Suprapubic skin (tissue), 4 donors: ENCODE results near the gene CENPH.

Experiments
- EP300 ChIP-seq: sonication (generic); formaldehyde crosslinking; IDR thresholded peaks from one replicate; pipeline ENCODE4 v1.6.1; 2017; ENCODE audit warnings: antibody characterized with exemption
- POLR2A ChIP-seq, 2 donors: fragments of 450-650 bp; IDR thresholded peaks; one replicate each; pipeline ENCODE4 v1.6.1; 2017; ENCODE audit warnings: antibody characterized with exemption in 2 of 2, mild to moderate bottlenecking in 2 of 2, moderate library complexity in 2 of 2
- POLR2AphosphoS5 ChIP-seq, 3 donors: sonication (generic); formaldehyde crosslinking; IDR thresholded peaks; one replicate each; pipeline ENCODE4 v1.6.1; 2017; ENCODE audit warnings: antibody characterized with exemption in 3 of 3
- TF ChIP-seq, protein P1 (sequence below), 2 donors: fragments of 200-600 bp in 1 of 2; fragments of 450-650 bp in 1 of 2; sonication (generic) in 1 of 2; IDR thresholded peaks; one replicate each; pipeline ENCODE4 v1.5.1; 2016 to 2019; ENCODE audit warnings: antibody characterized with exemption in 2 of 2, mild to moderate bottlenecking in 1 of 2, moderate library complexity in 1 of 2

DNA sequence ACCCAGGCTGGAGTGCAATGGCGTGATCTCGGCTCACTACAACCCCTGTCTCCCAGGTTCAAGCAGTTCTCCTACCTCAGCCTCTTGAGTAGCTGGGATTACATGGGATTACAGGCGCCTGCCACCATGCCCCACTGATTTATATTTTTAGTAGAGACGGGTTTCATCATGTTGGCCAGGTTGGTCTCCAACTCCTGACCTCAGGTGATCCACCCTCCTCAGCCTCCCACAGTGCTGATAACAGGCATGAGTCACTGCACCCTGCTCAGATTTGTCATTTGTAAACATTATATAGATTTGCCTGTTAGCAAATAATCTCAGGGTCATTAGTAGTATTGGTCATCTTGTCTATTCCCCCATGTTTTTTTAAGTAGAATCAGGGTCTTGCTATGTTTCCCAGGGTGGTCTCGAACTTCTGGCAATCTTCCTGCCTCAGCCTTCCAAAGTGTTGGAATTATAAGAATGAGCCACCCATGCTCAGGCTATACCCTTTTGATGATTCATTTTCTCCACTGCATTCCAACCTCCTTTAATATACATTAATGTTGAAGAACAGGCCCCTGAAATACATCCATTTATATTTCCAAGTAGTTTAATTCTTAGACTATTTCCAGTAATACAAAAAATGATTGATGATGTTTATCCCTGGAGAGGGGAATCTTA lies 17.3 kb downstream of the CENPH start:
- TF ChIP-seq, protein P1, sequence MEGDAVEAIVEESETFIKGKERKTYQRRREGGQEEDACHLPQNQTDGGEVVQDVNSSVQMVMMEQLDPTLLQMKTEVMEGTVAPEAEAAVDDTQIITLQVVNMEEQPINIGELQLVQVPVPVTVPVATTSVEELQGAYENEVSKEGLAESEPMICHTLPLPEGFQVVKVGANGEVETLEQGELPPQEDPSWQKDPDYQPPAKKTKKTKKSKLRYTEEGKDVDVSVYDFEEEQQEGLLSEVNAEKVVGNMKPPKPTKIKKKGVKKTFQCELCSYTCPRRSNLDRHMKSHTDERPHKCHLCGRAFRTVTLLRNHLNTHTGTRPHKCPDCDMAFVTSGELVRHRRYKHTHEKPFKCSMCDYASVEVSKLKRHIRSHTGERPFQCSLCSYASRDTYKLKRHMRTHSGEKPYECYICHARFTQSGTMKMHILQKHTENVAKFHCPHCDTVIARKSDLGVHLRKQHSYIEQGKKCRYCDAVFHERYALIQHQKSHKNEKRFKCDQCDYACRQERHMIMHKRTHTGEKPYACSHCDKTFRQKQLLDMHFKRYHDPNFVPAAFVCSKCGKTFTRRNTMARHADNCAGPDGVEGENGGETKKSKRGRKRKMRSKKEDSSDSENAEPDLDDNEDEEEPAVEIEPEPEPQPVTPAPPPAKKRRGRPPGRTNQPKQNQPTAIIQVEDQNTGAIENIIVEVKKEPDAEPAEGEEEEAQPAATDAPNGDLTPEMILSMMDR (IDR thresholded peaks at IDR 0.05): no peak
- no peak for TF ChIP-seq POLR2AphosphoS5 (IDR thresholded peaks at IDR 0.05)
- TF ChIP-seq EP300: no peak
- no peak for TF ChIP-seq POLR2A (IDR thresholded peaks at IDR 0.05)
